GM18499 (cell line): ENCODE measurements around the gene RCBTB1.
A peak's percentile ranks its signal among the peaks of the same experiment; 100 is the strongest.

Experiments used
- ATAC-seq: cut with Tn5 transposase; IDR thresholded peaks from one replicate; pipeline ENCODE4 v1.9.1; 2021; ENCODE audit warnings: moderate number of reproducible peaks; ENCODE audit not compliant: insufficient read depth, unreplicated experiment

The RCBTB1 gene

DNA sequence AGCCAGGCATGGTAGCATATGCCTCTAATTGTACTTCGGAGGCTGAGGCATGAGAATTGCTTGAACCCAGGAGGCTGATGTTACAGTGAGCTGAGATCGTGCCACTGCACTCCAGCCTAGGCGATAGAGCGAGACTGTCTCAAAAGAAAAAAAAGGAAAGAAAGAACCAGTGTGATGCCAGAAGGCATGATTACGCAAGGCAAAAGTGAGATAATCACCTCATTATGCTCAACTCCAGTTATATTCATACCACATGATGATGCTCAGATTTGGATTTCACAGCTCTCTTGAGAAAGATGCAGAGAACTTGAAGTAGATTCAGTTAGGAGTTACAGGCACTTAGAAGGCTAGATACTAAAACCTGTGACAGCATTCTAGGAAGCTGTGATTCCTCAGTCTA, 21.8 kb downstream of the RCBTB1 start:
- ATAC-seq = no peak

DNA sequence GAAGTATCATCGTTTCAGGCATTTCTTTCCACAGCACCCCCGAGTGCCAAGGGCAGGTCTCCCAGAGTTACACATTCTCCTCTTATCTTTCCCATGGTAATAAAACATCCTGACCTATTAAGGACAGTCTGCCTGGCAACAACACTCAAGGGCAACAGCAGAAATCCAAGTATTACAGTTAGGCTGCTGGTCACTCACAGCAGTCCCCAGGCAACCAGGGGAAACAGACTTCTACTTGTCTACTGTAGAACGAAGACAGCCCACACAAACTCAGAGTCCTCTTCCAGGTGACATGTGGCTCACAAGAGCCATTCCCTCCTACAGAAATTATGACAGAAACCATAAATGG, 24.3 kb downstream of the RCBTB1 start:
- no peak for ATAC-seq

GRCh38 chr13:49560270-49561061, 24.9 kb downstream of the RCBTB1 start:
- ATAC-seq = no peak

DNA sequence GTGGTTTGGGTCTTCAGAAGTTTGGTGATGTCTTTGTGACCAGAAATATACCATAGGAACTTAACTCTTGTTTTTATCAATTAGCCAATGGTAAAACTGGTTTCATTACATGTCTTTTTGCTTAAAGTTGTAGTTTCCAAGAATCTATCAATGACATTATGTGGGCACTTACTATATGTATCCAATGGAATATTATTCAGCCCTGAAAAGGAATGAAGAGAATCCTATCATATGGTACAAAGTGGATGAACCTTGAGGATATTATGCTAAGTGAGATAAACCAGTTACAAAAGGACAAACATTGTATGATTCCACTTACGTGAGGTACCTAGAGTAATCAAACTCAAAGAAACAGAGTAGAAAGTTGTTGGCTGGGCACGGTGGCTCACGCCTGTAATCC, 26.4 kb downstream of the RCBTB1 start:
- no peak for ATAC-seq

DNA sequence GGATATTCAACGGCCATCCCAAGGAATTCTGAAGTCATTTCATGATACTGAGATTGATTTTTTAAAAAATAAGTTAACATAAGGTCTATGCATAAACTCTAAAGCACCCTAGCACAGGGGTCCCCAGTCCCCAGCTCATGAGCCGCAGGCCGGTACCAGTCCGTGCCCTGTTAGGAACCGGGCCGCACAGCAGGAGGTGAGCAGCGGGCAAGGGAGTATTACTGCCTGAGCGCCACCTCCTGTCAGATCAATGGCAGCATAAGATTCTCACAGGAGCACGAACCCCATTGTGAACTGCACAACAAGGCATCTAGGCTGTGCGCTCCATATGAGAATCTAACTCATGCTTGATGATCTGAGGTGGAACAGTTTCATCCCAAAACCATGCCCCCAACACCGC, 31.0 kb downstream of the RCBTB1 start:
- no peak for ATAC-seq

DNA sequence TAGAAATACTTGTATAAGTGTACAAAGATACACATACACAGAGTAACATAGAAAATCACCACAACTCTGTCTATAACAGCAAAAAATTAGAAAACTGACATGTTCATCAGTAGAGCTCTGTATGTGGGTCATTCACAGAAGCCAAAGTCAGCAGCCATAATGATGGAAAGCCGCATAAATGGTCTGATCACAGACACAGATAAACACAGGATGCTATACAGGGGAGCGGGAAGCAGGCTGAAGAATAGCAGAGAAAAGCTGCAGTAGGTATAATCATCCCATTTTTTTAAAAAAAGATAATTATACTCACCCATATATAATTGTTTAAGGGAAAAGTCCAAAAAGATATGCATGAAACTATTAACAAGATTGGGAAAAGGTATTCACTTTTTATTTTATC, 31.5 kb downstream of the RCBTB1 start:
- no peak for ATAC-seq

DNA sequence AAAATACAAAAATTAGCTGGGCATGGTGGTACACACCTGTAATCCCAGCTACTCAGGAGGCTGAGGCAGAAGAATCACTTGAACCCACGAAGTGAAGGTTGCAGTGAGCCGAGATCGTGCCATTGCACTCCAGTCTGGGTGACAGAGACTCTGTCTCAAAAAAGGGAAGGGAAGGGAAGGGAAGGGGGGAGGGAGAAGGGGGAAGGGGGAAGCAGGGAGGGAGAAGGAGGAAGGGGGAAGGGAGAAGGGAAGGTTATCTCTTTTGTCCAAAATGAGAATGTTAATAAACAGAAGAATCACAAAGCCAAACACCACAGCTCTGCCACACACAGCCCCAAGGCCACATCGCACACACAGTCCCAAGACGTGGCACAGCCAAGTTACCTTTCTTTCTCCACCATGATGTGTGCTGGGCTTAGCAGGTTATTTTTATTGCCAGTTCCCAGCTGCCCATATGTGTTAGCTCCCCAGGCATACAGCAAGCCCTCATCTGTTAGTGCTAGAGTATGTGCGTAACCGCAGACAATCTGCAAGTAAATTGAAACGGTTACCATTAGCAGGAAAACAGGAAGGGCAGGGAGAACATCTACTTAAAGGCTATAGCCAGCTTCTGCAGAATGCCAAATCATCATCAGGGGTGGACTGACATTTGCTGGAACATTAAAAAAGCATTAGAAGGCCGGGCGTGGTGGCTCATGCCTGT, 34.3 kb downstream of the RCBTB1 start:
- ATAC-seq = no peak

DNA sequence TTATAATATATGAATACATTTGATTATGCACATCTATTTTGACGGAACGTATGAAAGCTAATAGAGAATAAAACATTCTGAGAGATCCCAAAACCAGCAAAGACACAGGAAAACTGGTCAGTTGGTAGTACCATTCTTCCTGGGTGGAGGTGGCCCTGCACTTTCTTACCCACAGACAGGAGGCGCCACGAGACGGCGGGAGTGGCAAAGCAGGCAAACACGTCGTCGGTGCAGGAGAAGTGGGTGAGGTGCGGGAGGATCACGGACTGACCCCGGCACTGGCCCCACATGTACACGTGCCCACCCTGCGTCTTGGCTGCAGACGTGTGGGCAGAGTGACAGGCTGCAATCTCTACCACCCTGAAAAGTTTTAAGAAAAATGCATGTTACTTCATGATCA, 36.1 kb downstream of the RCBTB1 start:
- no peak for ATAC-seq

GRCh38 chr13:49546561-49546960, 38.8 kb downstream of the RCBTB1 start:
- ATAC-seq = no peak

- ATAC-seq = no peak
Observed at GRCh38 chr13:49545661-49546060, 39.7 kb downstream of the RCBTB1 start.

DNA sequence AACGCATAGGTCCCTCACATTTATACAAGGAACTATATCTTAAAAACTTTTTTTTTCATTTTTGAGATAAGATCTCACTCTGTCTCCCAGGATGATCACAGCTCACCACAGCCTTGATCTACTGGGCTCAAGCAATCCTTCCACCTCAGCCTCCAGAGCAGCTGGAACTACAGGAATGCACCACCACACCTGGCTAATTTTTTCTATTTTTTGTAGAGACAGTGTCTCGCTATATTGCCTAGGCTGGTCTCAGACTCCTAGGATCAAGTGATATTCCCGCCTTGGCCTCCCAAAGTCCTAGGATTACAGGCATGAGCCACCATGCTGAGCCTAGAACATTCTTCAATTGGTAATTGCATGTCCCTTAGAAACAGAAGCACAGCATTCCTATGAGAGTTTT, 41.7 kb downstream of the RCBTB1 start:
- ATAC-seq = no peak

DNA sequence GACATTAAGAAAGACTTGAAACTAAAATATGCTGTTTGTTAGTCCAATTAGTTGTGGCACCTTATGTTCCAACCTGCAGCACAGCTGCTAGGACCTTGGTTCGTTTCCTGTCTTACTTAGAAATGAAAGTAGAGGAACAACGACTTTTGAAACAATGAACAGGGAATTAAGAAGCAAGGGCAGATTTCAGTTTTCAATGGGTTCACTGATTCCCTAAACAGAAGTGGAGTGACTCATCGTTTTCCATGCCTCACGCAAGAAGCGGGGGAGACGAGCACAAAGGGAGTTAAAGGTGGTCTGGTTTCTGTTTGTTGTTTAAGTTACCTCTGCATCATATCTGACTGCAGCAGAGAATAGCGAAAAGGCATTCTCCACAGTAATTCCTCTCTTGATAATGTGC, 44.8 kb downstream of the RCBTB1 start:
- ATAC-seq = no peak

GRCh38 chr13:49539746-49540145, 45.6 kb downstream of the RCBTB1 start:
- ATAC-seq = no peak

- ATAC-seq = no peak
Observed at GRCh38 chr13:49539313-49539712, 46.0 kb downstream of the RCBTB1 start.

DNA sequence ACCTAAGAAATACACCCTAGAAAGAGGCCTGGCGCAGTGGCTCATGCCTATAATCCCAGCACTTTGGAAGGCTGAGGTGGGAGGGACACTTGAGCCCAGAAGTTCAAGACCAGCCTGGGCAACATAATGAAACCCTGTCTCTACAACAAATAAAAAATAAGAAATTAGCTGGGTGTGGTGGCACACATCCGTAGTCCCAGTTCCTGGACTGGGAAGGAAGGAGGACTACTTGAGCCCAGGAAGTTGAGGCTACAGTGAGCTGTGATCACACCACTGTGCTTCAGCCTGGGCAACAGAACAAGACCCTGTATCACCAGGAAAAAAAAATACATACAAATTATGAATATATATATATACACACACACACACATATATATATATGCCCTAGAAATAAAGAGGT, 47.0 kb downstream of the RCBTB1 start:
- ATAC-seq = no peak

- no peak for ATAC-seq
Observed at GRCh38 chr13:49536144-49536873, 49.0 kb downstream of the RCBTB1 start.

DNA sequence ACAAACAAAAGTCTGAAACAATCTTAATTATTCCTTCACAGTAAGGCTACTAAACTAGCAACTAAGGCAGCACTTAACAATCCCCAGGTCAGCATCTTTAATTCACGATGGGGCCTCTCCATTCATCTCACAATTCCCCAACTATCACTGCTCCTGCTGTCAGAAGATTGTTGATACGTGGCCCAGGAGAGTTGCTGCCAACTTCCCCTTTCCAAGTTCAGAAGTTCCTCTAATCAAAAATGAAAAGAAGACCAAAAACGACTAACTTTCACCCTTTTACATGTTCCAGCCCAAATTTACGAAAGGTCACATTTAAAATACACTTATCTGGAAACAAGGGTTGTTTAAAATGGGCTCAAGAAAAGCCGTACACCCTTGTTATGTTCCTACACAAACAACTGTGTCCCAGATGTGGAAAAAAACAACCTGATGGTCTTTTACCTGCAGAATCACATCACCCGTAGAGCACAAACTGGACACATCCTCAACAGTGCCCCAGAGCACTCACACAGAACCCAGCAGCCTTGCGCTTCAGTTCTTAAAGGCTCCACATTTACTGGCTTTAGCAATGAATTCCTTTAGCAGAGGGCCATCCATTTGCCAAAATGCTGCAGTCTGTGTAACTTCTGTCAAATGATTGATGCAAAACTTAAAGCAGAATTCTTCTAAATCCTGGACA, 51.6 kb downstream of the RCBTB1 start:
- no peak for ATAC-seq

- no peak for ATAC-seq
Observed at GRCh38 chr13:49533011-49533410, 52.3 kb downstream of the RCBTB1 start.

DNA sequence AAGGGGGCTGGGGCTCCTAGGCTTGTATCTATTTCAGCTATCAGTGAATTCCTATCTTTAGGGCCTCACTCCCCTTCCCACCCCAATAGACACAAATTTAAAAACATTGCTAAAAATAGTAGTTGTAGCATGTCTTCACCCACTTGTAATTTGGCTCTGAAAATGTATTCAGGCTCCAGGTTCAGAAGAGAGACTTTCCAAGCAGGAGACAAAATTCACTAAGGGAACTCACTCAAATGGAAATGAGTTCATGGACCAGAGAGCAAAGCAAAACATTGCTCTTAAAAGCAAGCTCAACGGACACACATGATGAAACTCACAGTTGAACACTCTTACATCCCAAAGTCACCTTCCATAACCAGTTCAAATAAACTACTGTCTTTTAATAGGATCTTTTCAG, 52.8 kb downstream of the RCBTB1 start:
- no peak for ATAC-seq

DNA sequence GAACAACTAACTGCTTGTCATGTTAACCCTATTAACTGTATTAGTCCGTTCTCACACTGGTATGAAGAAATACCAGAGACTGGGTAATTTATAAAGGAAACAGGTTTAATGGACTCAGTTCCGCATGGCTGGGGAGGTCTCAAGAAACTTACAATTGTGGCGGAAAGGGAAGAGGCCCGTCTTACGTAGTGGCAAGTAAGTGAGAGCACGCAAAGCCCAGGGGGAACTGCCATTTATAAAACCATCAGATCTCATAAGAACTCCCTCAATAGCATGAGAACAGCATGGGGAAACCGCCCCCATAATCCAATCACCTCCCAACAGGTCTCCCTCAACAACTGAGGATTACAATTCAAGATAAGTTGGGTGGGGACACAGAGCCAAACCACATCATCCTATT, 54.9 kb downstream of the RCBTB1 start:
- ATAC-seq = peak; percentile 50

- no peak for ATAC-seq
Observed at GRCh38 chr13:49528161-49528560, 57.2 kb downstream of the RCBTB1 start.
